Glutamatergic neuron (in vitro differentiated cells): Measurements from ENCODE around the gene MIB2. TPM values are rescaled to one million over a fixed set of nuclear protein-coding genes. Genes with fewer than 3 reads are reported as not detected.

Experiments used
- DNase-seq: peaks from one replicate; pipeline ENCODE4 v3.0.0; 2022
- H3K27ac Mint-ChIP-seq: one replicate; pipeline ENCODE4 v1.8.0; 2020; ENCODE audit warnings: mild to moderate bottlenecking, mixed read lengths, inconsistent platforms; ENCODE audit not compliant: unreplicated experiment
- H3K27me3 Mint-ChIP-seq: one replicate; pipeline ENCODE4 v1.8.0; 2020; ENCODE audit warnings: mild to moderate bottlenecking, moderate library complexity, mixed read lengths, inconsistent platforms; ENCODE audit not compliant: unreplicated experiment
- H3K36me3 Mint-ChIP-seq: one replicate; pipeline ENCODE4 v1.8.0; 2020; ENCODE audit warnings: mild to moderate bottlenecking, mixed read lengths, inconsistent platforms; ENCODE audit not compliant: unreplicated experiment
- H3K4me1 Mint-ChIP-seq: one replicate; pipeline ENCODE4 v1.8.0; 2020; ENCODE audit warnings: mild to moderate bottlenecking, low read depth, mixed read lengths, inconsistent platforms; ENCODE audit not compliant: unreplicated experiment
- H3K4me3 Mint-ChIP-seq: one replicate; pipeline ENCODE4 v1.8.0; 2020; ENCODE audit warnings: mild to moderate bottlenecking, mixed read lengths, inconsistent platforms; ENCODE audit not compliant: unreplicated experiment
- H3K9me3 Mint-ChIP-seq: one replicate; pipeline ENCODE4 v1.8.0; 2020; ENCODE audit warnings: mild to moderate bottlenecking, moderate library complexity, mixed read lengths, inconsistent platforms; ENCODE audit not compliant: unreplicated experiment
- total RNA-seq: library from RNA; stranded (reverse); fragmentation: NEBNext Ultra II Directional; extraction: Animal tissue kit (Norgen Biotek cat#: 25700); gene quantifications from one replicate; pipeline ENCODE4 v1.2.1, GENCODE V29; 2021; ENCODE audit not compliant: unreplicated experiment
- TF ChIP-seq, protein P1 (sequence below): fragments of 200-600 bp; sonication (generic); IDR thresholded peaks from one replicate; pipeline ENCODE4 v1.5.0; 2021; ENCODE audit not compliant: partially characterized antibody, unreplicated experiment

The MIB2 gene
- total RNA-seq, 1 donor from 2014 or later = 77.7 TPM

DNA sequence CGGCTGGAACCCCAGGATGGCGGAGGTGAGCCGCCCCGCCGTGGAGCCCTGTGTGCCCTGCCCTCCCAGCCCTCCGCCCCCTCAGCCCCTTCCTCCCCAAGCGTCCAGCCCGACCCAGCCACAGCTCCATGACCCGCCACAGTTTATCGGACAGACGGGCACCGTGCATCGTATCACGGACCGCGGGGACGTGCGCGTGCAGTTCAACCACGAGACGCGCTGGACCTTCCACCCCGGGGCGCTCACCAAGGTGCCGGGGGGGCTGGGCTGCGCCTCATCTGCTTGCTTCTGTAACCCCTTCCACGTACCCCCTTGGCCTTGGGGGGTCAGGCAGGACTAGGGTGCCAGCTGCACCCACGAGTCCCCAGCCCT is 10.1 kb downstream of the MIB2 start:
- H3K27me3 Mint-ChIP-seq = peaks cover 21% of the 10 kb centered on the region

DNA sequence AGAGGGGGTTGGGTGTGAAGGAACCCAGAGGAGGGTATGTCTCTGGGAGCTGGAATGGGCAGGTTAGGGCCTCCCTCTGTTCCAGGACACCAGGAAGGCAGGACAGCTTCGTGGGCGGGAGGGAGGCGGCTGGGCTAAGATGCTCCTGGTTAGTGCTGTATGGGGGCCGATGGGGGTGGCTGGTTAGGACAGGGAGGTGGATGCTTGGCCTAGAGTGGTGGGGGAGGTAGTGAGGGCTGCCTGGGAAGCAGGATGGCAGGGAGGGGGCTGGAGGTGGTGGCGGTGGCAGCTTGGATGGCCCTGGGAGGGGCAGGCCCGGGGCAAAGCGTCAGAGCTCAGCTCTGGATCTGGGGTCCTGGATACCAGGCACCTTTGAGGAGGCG is 10.5 kb downstream of the MIB2 start:
- H3K9me3 Mint-ChIP-seq = peaks cover 15% of the 10 kb centered on the region
- H3K4me1 Mint-ChIP-seq = peaks cover 10% of the 10 kb centered on the region
- no peak overlapping the region for H3K4me3 Mint-ChIP-seq
- peaks cover 22% of the 10 kb centered on the region for H3K27me3 Mint-ChIP-seq
- H3K36me3 Mint-ChIP-seq = no peaks in the 10 kb centered on the region
- H3K27ac Mint-ChIP-seq = no peak overlapping the region
- DNase-seq = no peak
- TF ChIP-seq, protein P1, sequence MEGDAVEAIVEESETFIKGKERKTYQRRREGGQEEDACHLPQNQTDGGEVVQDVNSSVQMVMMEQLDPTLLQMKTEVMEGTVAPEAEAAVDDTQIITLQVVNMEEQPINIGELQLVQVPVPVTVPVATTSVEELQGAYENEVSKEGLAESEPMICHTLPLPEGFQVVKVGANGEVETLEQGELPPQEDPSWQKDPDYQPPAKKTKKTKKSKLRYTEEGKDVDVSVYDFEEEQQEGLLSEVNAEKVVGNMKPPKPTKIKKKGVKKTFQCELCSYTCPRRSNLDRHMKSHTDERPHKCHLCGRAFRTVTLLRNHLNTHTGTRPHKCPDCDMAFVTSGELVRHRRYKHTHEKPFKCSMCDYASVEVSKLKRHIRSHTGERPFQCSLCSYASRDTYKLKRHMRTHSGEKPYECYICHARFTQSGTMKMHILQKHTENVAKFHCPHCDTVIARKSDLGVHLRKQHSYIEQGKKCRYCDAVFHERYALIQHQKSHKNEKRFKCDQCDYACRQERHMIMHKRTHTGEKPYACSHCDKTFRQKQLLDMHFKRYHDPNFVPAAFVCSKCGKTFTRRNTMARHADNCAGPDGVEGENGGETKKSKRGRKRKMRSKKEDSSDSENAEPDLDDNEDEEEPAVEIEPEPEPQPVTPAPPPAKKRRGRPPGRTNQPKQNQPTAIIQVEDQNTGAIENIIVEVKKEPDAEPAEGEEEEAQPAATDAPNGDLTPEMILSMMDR = no peak

More for the DNA sequence above, 10.1 kb downstream of the MIB2 start:
- H3K4me3 Mint-ChIP-seq = no peak overlapping the region
- H3K9me3 Mint-ChIP-seq = peaks cover 15% of the 10 kb centered on the region
- no peak overlapping the region for H3K27ac Mint-ChIP-seq
- H3K4me1 Mint-ChIP-seq = peaks cover 10% of the 10 kb centered on the region
- TF ChIP-seq, protein P1 = no peak
- no peak for DNase-seq
- H3K36me3 Mint-ChIP-seq = no peaks in the 10 kb centered on the region

DNA sequence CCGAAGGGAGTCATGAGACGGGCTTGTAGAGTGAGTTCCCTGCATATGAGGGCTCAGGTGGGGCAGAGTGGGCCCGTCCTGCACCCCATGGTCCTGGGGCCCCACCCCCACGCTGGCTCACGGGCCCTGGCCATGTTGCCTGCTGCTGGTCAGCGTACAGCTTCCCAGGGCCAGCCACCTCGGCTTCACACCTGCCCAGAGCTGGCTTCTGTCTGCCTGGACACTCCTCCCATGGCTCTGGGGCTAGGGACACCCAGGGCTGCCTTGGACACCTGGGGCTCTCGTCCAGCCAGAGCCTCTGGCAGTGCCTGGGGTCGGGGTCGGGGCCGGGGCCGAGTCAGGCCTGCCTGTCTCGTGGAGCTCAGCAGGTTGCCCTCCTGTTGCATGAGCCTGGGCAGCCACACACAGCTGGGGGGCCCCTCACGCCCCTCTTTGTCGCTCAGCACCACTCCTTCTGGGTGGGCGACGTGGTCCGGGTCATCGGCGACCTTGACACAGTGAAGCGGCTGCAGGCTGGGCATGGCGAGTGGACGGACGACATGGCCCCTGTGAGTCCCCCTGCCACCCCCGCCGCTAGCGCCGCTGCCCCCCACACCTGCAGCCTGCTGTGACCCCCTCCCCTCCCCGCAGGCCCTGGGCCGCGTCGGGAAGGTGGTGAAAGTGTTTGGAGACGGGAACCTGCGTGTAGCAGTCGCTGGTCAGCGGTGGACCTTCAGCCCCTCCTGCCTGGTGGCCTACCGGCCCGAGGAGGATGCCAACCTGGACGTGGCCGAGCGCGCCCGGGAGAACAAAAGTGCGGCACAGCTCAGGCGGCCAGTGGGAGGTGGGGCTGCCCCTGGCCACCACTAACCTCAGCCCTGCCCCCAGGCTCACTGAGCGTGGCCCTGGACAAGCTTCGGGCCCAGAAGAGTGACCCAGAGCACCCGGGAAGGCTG is 11.2 kb downstream of the MIB2 start:
- DNase-seq = no peak
- Mint-ChIP-seq H3K9me3 (peaks cover 15% of the 10 kb centered on the region), H3K36me3 (no peaks in the 10 kb centered on the region), H3K27ac (no peak overlapping the region), H3K27me3 (peaks cover 22% of the 10 kb centered on the region), H3K4me1 (peaks cover 10% of the 10 kb centered on the region), H3K4me3 (no peak overlapping the region)
- TF ChIP-seq, protein P1 = no peak

DNA sequence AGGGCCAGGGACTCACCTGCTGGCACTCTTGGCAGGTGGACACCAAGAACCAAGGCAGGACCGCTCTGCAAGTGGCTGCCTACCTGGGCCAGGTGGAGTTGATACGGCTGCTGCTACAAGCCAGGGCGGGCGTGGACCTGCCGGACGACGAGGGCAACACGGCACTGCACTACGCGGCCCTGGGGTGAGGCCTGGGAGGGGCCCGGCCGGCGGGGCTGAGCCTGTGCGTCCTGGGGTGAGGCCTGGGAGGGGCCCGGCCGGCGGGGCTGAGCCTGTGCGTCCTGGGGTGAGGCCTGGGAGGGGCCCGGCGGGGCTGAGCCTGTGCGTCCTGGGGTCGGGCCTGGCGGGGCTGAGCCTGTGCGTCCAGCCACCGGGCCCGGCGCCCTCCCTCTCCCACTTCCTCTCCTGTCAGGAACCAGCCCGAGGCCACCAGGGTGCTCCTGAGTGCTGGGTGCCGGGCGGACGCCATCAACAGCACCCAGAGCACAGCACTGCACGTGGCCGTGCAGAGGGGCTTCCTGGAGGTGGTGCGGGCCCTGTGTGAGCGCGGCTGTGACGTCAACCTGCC is 12.0 kb downstream of the MIB2 start:
- TF ChIP-seq, protein P1 = no peak
- Mint-ChIP-seq H3K36me3 (no peaks in the 10 kb centered on the region), H3K4me3 (no peak overlapping the region), H3K27ac (no peak overlapping the region), H3K27me3 (peaks cover 21% of the 10 kb centered on the region), H3K4me1 (peaks cover 7% of the 10 kb centered on the region), H3K9me3 (peaks cover 17% of the 10 kb centered on the region)
- peak; percentile 32 for DNase-seq
